HepG2 (cell line): ENCODE results near the gene AQP9.

Experiments
- CTCF ChIP-seq: sonication (generic); formaldehyde crosslinking; IDR thresholded peaks from 2 replicates; pipeline ENCODE4 v1.5.0; 2020; ENCODE audit warnings: mild to moderate bottlenecking, missing genetic modification reagents, moderate library complexity
- MAX ChIP-seq: IDR thresholded peaks from 2 replicates; pipeline ENCODE4 v1.6.1; 2012; ENCODE audit warnings: inconsistent platforms
- SIN3A ChIP-seq: IDR thresholded peaks from 2 replicates; pipeline ENCODE4 v1.6.1; 2011; ENCODE audit warnings: low read depth, mild to moderate bottlenecking, control low read depth, low read length, borderline replicate concordance
- UBTF ChIP-seq: sonication (generic); formaldehyde crosslinking; IDR thresholded peaks from 2 replicates; pipeline ENCODE4 v1.4.0; 2020; ENCODE audit warnings: mild to moderate bottlenecking, missing genetic modification reagents
- ZBTB8A ChIP-seq: sonication (generic); formaldehyde crosslinking; IDR thresholded peaks from 2 replicates; pipeline ENCODE4 v1.4.0; 2020; ENCODE audit warnings: mild to moderate bottlenecking, low read depth, missing genetic modification reagents, borderline replicate concordance
- ZFP36 ChIP-seq: fragments of 150-350 bp; IDR thresholded peaks from 2 replicates; pipeline ENCODE4 v1.6.1; 2018; ENCODE audit warnings: borderline replicate concordance, low read length, low read depth; ENCODE audit not compliant: partially characterized antibody

- TF ChIP-seq ZBTB8A (CRISPR knock-in tag) (no peak), MAX (no peak), CTCF (CRISPR knock-in tag) (no peak), SIN3A (no peak), UBTF (CRISPR knock-in tag) (no peak), ZFP36 (no peak)
Observed at GRCh38 chr15:58124585-58124984, 13.6 kb upstream of the AQP9 start.
